Tibial nerve (tissue), 4 donors: Measurements from ENCODE around the gene CTTNBP2. TPM values are rescaled to one million over a fixed set of nuclear protein-coding genes. Genes with fewer than 3 reads are reported as not detected.

Source experiments
- DNase-seq, 2 donors: peaks; one replicate each; pipeline ENCODE4 v3.0.0-alpha.2; 2019; ENCODE audit warnings: low spot score in 2 of 2
- H3K27ac ChIP-seq, 4 donors: fragments of 200-600 bp; sonication (generic) in 3 of 4; one replicate each; pipeline ENCODE4 v1.5.1; 2017 to 2019; ENCODE audit warnings: mild to moderate bottlenecking in 1 of 4
- H3K27me3 ChIP-seq, 2 donors: fragments of 200-600 bp; sonication (generic) in 1 of 2; one replicate each; pipeline versions ENCODE4 v1.5.1 to v1.6.0; 2017 to 2019
- H3K36me3 ChIP-seq, 3 donors: fragments of 200-600 bp; sonication (generic); one replicate each; pipeline ENCODE4 v1.5.1; 2018 to 2019
- H3K4me1 ChIP-seq, 4 donors: fragments of 200-600 bp; sonication (generic) in 3 of 4; one replicate each; pipeline ENCODE4 v1.5.1; 2017 to 2019
- H3K4me3 ChIP-seq, 4 donors: fragments of 200-600 bp; sonication (generic) in 3 of 4; one replicate each; pipeline ENCODE4 v1.5.1; 2017 to 2019; ENCODE audit warnings: mild to moderate bottlenecking in 1 of 4, moderate library complexity in 1 of 4
- H3K9me3 ChIP-seq, 4 donors: fragments of 200-600 bp; sonication (generic) in 3 of 4; one replicate each; pipeline ENCODE4 v1.5.1; 2017 to 2019
- EP300 ChIP-seq, 2 donors: sonication (generic); formaldehyde crosslinking; IDR thresholded peaks; one replicate each; pipeline ENCODE4 v1.6.1; 2017; ENCODE audit warnings: antibody characterized with exemption in 2 of 2, mild to moderate bottlenecking in 1 of 2
- POLR2A ChIP-seq, 2 donors: fragments of 450-650 bp; IDR thresholded peaks; one replicate each; pipeline ENCODE4 v1.6.1; 2017; ENCODE audit warnings: antibody characterized with exemption in 2 of 2, mild to moderate bottlenecking in 2 of 2, moderate library complexity in 2 of 2
- WGBS, 2 donors: methylation state at CpG; one replicate each; pipeline ENCODE4 v1.1.5; 2018; 5-methylcytosine and 5-hydroxymethylcytosine counted together
- total RNA-seq, 4 donors: library from RNA; depleted of rRNA; stranded (reverse); fragments of >200 nt; gene quantifications; one replicate each; pipeline ENCODE4 v1.1.0, GENCODE V29; 2016
- TF ChIP-seq, protein P1 (sequence below), 5 experiments: fragments of 200-600 bp in 3 of 5; fragments of 450-650 bp in 2 of 5; sonication (generic) in 3 of 5; IDR thresholded peaks; one replicate each; pipeline ENCODE4 v1.5.1; 2016 to 2019; ENCODE audit warnings: antibody characterized with exemption in 5 of 5, mild to moderate bottlenecking in 3 of 5, moderate library complexity in 2 of 5

Gene CTTNBP2
- total RNA-seq, 4 donors from 2014 or later, result 12.9 to 19.3 (median 17.1) TPM

DNA sequence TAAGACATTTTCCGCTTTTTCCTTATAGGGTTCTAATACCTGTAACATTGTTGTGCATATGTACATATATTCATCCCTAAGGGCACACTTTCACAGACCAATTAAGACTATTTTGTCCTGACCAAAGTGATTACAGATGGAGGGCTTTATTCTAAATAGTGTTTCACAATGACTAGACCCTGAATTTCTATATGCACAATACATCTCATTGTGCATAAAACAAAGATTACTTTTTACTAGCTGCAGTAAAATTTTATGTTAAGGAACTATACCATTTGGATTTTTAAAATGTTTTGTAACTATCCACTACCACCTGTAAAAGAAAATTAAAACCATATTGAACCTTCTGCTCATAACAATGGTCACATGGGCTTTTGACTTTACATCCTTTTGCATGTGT is 87.8 kb downstream of the CTTNBP2 start:
- no peak for DNase-seq

DNA sequence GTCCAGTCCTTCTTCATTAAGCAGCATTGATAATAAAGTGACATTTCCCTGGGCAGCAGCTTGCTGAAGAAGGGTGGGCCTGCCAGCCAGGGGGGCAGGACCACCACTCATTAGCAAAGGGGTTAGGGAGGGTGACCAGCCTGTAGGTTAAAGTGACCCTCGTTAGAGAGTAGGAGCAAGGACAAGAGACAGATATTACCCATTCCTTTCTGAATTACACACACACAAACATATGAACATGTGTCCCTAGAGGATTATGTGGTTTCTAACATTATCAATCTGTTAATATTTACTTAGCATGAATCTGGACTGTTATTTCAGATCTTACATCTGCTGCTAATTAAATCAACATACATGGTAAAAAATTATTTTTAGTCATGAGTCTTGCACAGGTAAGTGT is 88.9 kb downstream of the CTTNBP2 start:
- WGBS, 2 donors, result 45 to 62% methylated on average over 1 of the region's 1 CpG

More for the DNA sequence above, 87.8 kb downstream of the CTTNBP2 start:
- Histone ChIP-seq H3K4me3 (no peak overlapping the region), H3K4me1 (no peaks in the 10 kb centered on the region), H3K9me3 (no peaks in the 10 kb centered on the region), H3K27ac (no peak overlapping the region), H3K36me3 (no peaks in the 10 kb centered on the region), H3K27me3 (no peaks in the 10 kb centered on the region)
- 94 to 96% methylated on average over 1 of the region's 1 CpG for WGBS, 2 donors
- TF ChIP-seq EP300 (IDR thresholded peaks at IDR 0.05), result no peak
- TF ChIP-seq, protein P1, sequence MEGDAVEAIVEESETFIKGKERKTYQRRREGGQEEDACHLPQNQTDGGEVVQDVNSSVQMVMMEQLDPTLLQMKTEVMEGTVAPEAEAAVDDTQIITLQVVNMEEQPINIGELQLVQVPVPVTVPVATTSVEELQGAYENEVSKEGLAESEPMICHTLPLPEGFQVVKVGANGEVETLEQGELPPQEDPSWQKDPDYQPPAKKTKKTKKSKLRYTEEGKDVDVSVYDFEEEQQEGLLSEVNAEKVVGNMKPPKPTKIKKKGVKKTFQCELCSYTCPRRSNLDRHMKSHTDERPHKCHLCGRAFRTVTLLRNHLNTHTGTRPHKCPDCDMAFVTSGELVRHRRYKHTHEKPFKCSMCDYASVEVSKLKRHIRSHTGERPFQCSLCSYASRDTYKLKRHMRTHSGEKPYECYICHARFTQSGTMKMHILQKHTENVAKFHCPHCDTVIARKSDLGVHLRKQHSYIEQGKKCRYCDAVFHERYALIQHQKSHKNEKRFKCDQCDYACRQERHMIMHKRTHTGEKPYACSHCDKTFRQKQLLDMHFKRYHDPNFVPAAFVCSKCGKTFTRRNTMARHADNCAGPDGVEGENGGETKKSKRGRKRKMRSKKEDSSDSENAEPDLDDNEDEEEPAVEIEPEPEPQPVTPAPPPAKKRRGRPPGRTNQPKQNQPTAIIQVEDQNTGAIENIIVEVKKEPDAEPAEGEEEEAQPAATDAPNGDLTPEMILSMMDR (IDR thresholded peaks at IDR 0.05), result no peak
- no peak for TF ChIP-seq POLR2A (IDR thresholded peaks at IDR 0.05)

DNA sequence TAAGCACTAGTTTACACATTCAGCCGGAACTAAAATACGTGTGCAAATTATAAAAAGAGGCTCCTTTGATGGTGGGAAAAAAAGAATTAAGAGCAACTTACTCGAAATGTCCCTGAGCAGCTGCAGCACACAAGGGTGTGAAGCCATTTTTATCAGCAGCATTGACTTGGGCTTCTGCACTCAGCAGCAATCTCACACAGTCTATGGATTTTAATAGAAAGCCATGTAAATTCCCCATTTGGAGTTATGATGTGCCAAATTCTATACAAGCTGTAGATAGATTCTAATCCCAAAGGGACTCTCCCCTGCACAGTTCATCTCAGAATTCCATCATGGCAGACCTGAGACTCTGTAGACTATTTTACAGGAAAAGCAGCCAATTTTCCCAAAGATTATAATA is 90.5 kb downstream of the CTTNBP2 start:
- Histone ChIP-seq H3K4me3 (no peak overlapping the region), H3K9me3 (no peaks in the 10 kb centered on the region), H3K36me3 (no peaks in the 10 kb centered on the region), H3K27me3 (no peaks in the 10 kb centered on the region), H3K4me1 (no peaks in the 10 kb centered on the region), H3K27ac (no peak overlapping the region)
- no peak for TF ChIP-seq POLR2A (IDR thresholded peaks at IDR 0.05)
- 89 to 90% methylated on average over 3 of the region's 3 CpGs for WGBS, 2 donors
- no peak for DNase-seq

More for the DNA sequence above, 88.9 kb downstream of the CTTNBP2 start:
- H3K9me3 ChIP-seq, result no peaks in the 10 kb centered on the region
- H3K4me3 ChIP-seq, result no peak overlapping the region
- no peak overlapping the region for H3K27ac ChIP-seq
- no peaks in the 10 kb centered on the region for H3K36me3 ChIP-seq
- no peaks in the 10 kb centered on the region for H3K27me3 ChIP-seq
- DNase-seq, result no peak
- H3K4me1 ChIP-seq, result no peaks in the 10 kb centered on the region
- TF ChIP-seq, protein P1 (IDR thresholded peaks at IDR 0.05), result no peak
- TF ChIP-seq EP300 (IDR thresholded peaks at IDR 0.05) (no peak), POLR2A (IDR thresholded peaks at IDR 0.05) (no peak)

DNA sequence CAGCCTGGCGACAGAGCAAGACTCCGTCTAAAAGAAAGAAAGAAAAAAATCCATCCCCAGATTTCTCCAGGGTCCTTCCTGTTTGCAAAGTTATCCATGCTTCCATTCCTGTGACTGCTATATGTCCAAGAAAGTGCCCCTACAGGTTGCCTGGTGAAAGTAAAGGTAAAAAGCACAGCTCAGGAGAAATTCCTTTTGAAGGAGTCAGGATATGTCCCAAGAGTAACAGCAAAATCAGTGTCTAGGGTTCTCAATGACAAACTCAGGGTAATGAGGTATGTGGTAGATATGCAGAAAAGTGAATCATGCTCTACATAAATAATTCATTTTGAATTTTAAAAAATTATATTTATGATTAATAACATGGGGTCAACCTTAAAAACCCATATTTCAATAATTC is 91.5 kb downstream of the CTTNBP2 start:
- Histone ChIP-seq H3K4me3 (no peak overlapping the region), H3K36me3 (peaks cover 0 to 9% (median 0%) of the 10 kb centered on the region in 3 donors), H3K27ac (no peak overlapping the region), H3K27me3 (no peaks in the 10 kb centered on the region), H3K4me1 (peaks cover 0 to under 1% (median 0%) of the 10 kb centered on the region in 4 donors), H3K9me3 (no peaks in the 10 kb centered on the region)
- no peak for DNase-seq
- TF ChIP-seq POLR2A (IDR thresholded peaks at IDR 0.05) (no peak), EP300 (IDR thresholded peaks at IDR 0.05) (no peak)
- TF ChIP-seq, protein P1 (IDR thresholded peaks at IDR 0.05), result no peak
- WGBS, 2 donors, result 90% methylated on average over 2 of the region's 2 CpGs

DNA sequence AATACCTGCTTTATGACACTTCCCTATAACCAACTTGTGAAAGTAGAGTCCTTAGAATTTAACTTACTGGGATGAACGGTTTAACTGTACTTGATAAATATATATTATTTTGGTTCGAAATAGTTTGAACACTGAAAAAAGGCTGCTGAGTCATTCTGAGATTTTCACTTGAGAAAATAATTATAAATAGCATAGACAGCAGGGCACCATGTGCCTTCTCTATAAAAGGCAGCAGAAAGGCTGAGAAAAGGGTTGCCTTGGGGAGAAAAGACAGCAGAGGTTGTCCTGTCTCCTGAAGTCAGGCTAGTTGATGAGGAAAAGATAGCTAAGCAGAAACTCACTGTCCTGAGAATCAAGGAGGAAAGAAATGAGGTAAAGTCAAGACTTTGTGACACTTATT is 92.4 kb downstream of the CTTNBP2 start:
- H3K9me3 ChIP-seq, result no peaks in the 10 kb centered on the region
- peaks cover 0 to 9% (median 0%) of the 10 kb centered on the region in 3 donors for H3K36me3 ChIP-seq
- TF ChIP-seq EP300 (IDR thresholded peaks at IDR 0.05) (no peak), POLR2A (IDR thresholded peaks at IDR 0.05) (no peak)
- TF ChIP-seq, protein P1 (IDR thresholded peaks at IDR 0.05), result no peak
- no peaks in the 10 kb centered on the region for H3K27me3 ChIP-seq
- H3K27ac ChIP-seq, result no peak overlapping the region
- H3K4me1 ChIP-seq, result peaks cover 0 to 4% (median 0%) of the 10 kb centered on the region in 4 donors
- no peak for DNase-seq
- WGBS, 2 donors, result 54 to 59% methylated on average over 2 of the region's 2 CpGs
- no peak overlapping the region for H3K4me3 ChIP-seq
